GM12878 (cell line): ENCODE measurements around the gene AGTRAP.

Experiments
- CEBPB ChIP-seq, 2 experiments: fragments of 150-350 bp in 1 of 2; IDR thresholded peaks; 2 replicates each; pipeline ENCODE4 v1.6.1; 2012 to 2014; ENCODE audit warnings: low read depth in 2 of 2, low read length in 2 of 2, borderline replicate concordance in 1 of 2, inconsistent platforms in 1 of 2
- CTCF ChIP-seq, 3 experiments: IDR thresholded peaks in 2 of 3; conservative IDR thresholded peaks in 1 of 3; 2 replicates each; pipeline ENCODE4 v1.5.1; 2011; ENCODE audit warnings: low read depth in 3 of 3, low read length in 3 of 3, mild to moderate bottlenecking in 3 of 3, control low read depth in 2 of 3, moderate library complexity in 2 of 3, inconsistent platforms in 1 of 3, mixed read lengths in 1 of 3; ENCODE audit not compliant: control insufficient read depth in 2 of 3, insufficient read depth in 1 of 3; ENCODE audit errors: extremely low read depth in 1 of 3
- EP300 ChIP-seq, 2 experiments: fragments of 150-350 bp in 1 of 2; IDR thresholded peaks; 2 replicates each; pipeline ENCODE4 v1.6.1; 2011 to 2012; ENCODE audit warnings: low read depth in 2 of 2, low read length in 2 of 2, borderline replicate concordance in 1 of 2, improper control_type of control experiment in 1 of 2, inconsistent platforms in 1 of 2; ENCODE audit not compliant: control insufficient read depth in 1 of 2
- EZH2 ChIP-seq: IDR thresholded peaks from 2 replicates; pipeline ENCODE4 v1.6.1; 2012; ENCODE audit warnings: low read depth, mild to moderate bottlenecking, control low read depth, inconsistent platforms, low read length, borderline replicate concordance; ENCODE audit not compliant: control insufficient read depth
- IKZF1 ChIP-seq: fragments of 450-650 bp; conservative IDR thresholded peaks from 2 replicates; pipeline ENCODE4 v1.6.1; 2017; ENCODE audit warnings: antibody characterized with exemption, mild to moderate bottlenecking
- POLR2A ChIP-seq: IDR thresholded peaks from 2 replicates; pipeline ENCODE4 v1.6.1; 2011; ENCODE audit warnings: low read depth, mild to moderate bottlenecking, low read length
- POLR2AphosphoS2 ChIP-seq: IDR thresholded peaks from 2 replicates; pipeline ENCODE4 v1.6.1; 2011; ENCODE audit warnings: low read depth, mild to moderate bottlenecking, low read length, improper control_type of control experiment, moderate library complexity
- RELA ChIP-seq: fragments of 450-650 bp; IDR thresholded peaks from 2 replicates; pipeline ENCODE4 v1.8.0; 2014; ENCODE audit warnings: borderline replicate concordance; ENCODE audit not compliant: partially characterized antibody
- SRF ChIP-seq, 2 experiments: IDR thresholded peaks; 2 replicates each; pipeline ENCODE4 v1.6.1; 2011; ENCODE audit warnings: low read depth in 2 of 2, low read length in 2 of 2, mild to moderate bottlenecking in 1 of 2, moderate library complexity in 1 of 2
- YBX1 ChIP-seq: fragments of 450-650 bp; IDR thresholded peaks from 2 replicates; pipeline ENCODE4 v1.6.1; 2016; ENCODE audit warnings: antibody characterized with exemption
- ZNF24 ChIP-seq: fragments of 450-650 bp; IDR thresholded peaks from 2 replicates; pipeline ENCODE4 v1.6.1; 2017; ENCODE audit warnings: antibody characterized with exemption, mild to moderate bottlenecking
- ZNF274 ChIP-seq: IDR thresholded peaks from one replicate; pipeline ENCODE4 v1.8.0; 2011; ENCODE audit not compliant: insufficient read length, insufficient read depth
- TF ChIP-seq, protein P1 (sequence below): IDR thresholded peaks from 2 replicates; pipeline ENCODE4 v1.6.1; 2011; ENCODE audit warnings: borderline replicate concordance, low read depth, mild to moderate bottlenecking, moderate library complexity, mixed read lengths, low read length; ENCODE audit not compliant: insufficient read depth; ENCODE audit errors: extremely low read length

DNA sequence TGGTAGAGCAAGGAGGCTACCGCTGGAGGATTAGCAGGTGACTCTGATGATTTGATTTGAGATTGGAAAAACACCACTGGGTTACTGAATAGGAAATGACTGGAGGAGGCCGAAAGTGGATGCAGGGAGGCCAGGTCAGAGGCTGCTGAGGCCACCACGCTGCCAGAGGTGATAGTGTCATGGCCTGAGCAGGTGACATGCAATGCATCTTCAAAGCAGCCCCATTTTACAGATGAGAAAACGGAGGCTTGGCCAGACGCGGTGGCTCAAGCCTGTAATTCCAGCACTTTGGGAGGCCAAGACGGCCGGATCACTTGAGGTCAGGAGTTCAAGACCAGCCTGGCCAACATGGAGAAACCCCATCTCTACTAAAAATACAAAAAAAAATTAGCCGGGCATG, 38.8 kb downstream of the AGTRAP start:
- TF ChIP-seq POLR2A (no peak), EP300 (IDR thresholded peaks at IDR 0.05; ENCODE audit: borderline replicate concordance in 1 of 2, control insufficient read depth in 1 of 2, low read depth in 2 of 2, low read length in 2 of 2) (no peak), SRF (IDR thresholded peaks at IDR 0.05; ENCODE audit: low read depth in 2 of 2, low read length in 2 of 2) (no peak), CEBPB (IDR thresholded peaks at IDR 0.05; ENCODE audit: borderline replicate concordance in 1 of 2, low read depth in 2 of 2, low read length in 2 of 2) (no peak), CTCF (IDR thresholded peaks at IDR 0.05 in 2 of 3, conservative IDR thresholded peaks at IDR 0.05 in 1 of 3; ENCODE audit: control insufficient read depth in 2 of 3, extremely low read depth in 1 of 3, insufficient read depth in 1 of 3, low read depth in 3 of 3, low read length in 3 of 3) (no peak), EZH2 (no peak), POLR2AphosphoS2 (no peak), IKZF1 (no peak), ZNF24 (no peak), YBX1 (no peak), RELA (no peak), ZNF274 (no peak)
- TF ChIP-seq, protein P1, sequence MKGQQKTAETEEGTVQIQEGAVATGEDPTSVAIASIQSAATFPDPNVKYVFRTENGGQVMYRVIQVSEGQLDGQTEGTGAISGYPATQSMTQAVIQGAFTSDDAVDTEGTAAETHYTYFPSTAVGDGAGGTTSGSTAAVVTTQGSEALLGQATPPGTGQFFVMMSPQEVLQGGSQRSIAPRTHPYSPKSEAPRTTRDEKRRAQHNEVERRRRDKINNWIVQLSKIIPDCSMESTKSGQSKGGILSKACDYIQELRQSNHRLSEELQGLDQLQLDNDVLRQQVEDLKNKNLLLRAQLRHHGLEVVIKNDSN, result no peak
